HepG2 (cell line): ENCODE data around the gene ALPK3. TPM values are rescaled to one million over a fixed set of nuclear protein-coding genes. Genes with fewer than 3 reads are reported as not detected.

Experiments
- ATAC-seq: fragments of 200-7000 bp; cut with Tn5 transposase; 3 replicates; pipeline ENCODE4 v1.9.1; 2020; ENCODE audit warnings: mild to moderate bottlenecking, moderate library complexity
- BruUV-seq: library from RNA; stranded (reverse); fragments of 400-500 nt; replicated peaks from 2 replicates; lab custom pipeline; 2021; lab: Mats Ljungman, UMichigan
- CTCF ChIA-PET: fragments of 300-600 bp; formaldehyde crosslinking; extraction: SDS; loops from one replicate; lab custom pipeline; 2021; ENCODE audit warnings: low total read pairs, inconsistent platforms, low intra/inter-chr PET ratio; lab: Yijun Ruan, JAX
- POLR2A ChIA-PET: fragments of 350-600 bp; sonication (Branson Sonifier 250); formaldehyde crosslinking; loops from one replicate; lab custom pipeline; 2020; ENCODE audit warnings: antibody characterized with exemption, inconsistent platforms; lab: Yijun Ruan, JAX
- DNase-seq: peaks from one replicate; pipeline ENCODE4 v3.0.0-alpha.2; 2015; ENCODE audit warnings: low spot score
- FAIRE-seq: peaks from 3 replicates; lab custom pipeline; 2011; peaks lifted over from hg19 to GRCh38; lab: Jason Lieb, UNC
- H2AFZ ChIP-seq: one replicate; pipeline ENCODE4 v1.6.1; 2011; ENCODE audit warnings: low read length, inconsistent platforms
- H3K27ac ChIP-seq: fragments of 300-600 bp; 3 replicates; pipeline ENCODE4 v1.8.0; 2011; ENCODE audit warnings: mixed run types, mild to moderate bottlenecking, mixed read lengths, low read length, inconsistent platforms; ENCODE audit not compliant: insufficient read depth; ENCODE audit errors: extremely low read length
- H3K27me3 ChIP-seq, 2 experiments: fragments of 200-600 bp in 1 of 2; 2 replicates in 1 of 2; 3 replicates in 1 of 2; pipeline versions ENCODE4 v1.6.0 to v1.8.0; 2011; ENCODE audit warnings: low read length in 2 of 2, mild to moderate bottlenecking in 2 of 2, moderate library complexity in 2 of 2, inconsistent platforms in 1 of 2; ENCODE audit not compliant: insufficient read depth in 2 of 2, control insufficient read depth in 1 of 2
- H3K36me3 ChIP-seq, 2 experiments: fragments of 200-600 bp in 1 of 2; replicated peaks in 1 of 2; 2 replicates in 1 of 2; 3 replicates in 1 of 2; pipeline versions ENCODE4 v1.5.1 to v1.8.0; 2011; ENCODE audit warnings: low read length in 2 of 2, inconsistent platforms in 1 of 2; ENCODE audit not compliant: insufficient read depth in 2 of 2, control insufficient read depth in 1 of 2
- H3K4me1 ChIP-seq: 2 replicates; pipeline ENCODE4 v1.5.1; 2012; ENCODE audit warnings: low read length, inconsistent platforms; ENCODE audit not compliant: insufficient read depth
- H3K4me2 ChIP-seq: 2 replicates; pipeline ENCODE4 v1.6.0; 2011; ENCODE audit warnings: low read depth, low read length, inconsistent platforms
- H3K4me3 ChIP-seq, 3 experiments: fragments of 200-600 bp in 1 of 3; sonication (generic), shearing (Covaris generic) in 1 of 3; replicated peaks in 1 of 3; 2 replicates each; pipeline ENCODE4 v1.5.1; 2011 to 2016; ENCODE audit warnings: low read length in 3 of 3, inconsistent platforms in 2 of 3, low read depth in 2 of 3, mild to moderate bottlenecking in 2 of 3, control low read depth in 1 of 3, mixed read lengths in 1 of 3; ENCODE audit not compliant: insufficient read depth in 1 of 3
- H3K79me2 ChIP-seq: one replicate; pipeline ENCODE4 v1.6.1; 2011; ENCODE audit warnings: low read length, inconsistent platforms; ENCODE audit not compliant: insufficient read depth
- H3K9ac ChIP-seq: 2 replicates; pipeline ENCODE4 v1.6.0; 2011; ENCODE audit warnings: mild to moderate bottlenecking, low read depth, low read length, inconsistent platforms; ENCODE audit not compliant: insufficient read depth
- H3K9me3 ChIP-seq: 2 replicates; pipeline ENCODE4 v1.5.1; 2012; ENCODE audit warnings: mild to moderate bottlenecking, low read length
- H4K20me1 ChIP-seq: 2 replicates; pipeline ENCODE4 v1.6.0; 2011; ENCODE audit warnings: inconsistent platforms, mild to moderate bottlenecking, low read length, moderate library complexity; ENCODE audit not compliant: insufficient read depth
- KIAA2018 ChIP-seq: sonication (generic); formaldehyde crosslinking; IDR thresholded peaks from 2 replicates; pipeline ENCODE4 v1.5.0; 2020; ENCODE audit warnings: mild to moderate bottlenecking, missing genetic modification reagents, borderline replicate concordance
- MXD1 ChIP-seq: sonication (generic); formaldehyde crosslinking; IDR thresholded peaks from 2 replicates; pipeline ENCODE4 v1.4.0; 2020; ENCODE audit warnings: mild to moderate bottlenecking, missing genetic modification reagents
- PHF8 ChIP-seq: sonication (generic); formaldehyde crosslinking; IDR thresholded peaks from 2 replicates; pipeline ENCODE4 v1.5.0; 2020; ENCODE audit warnings: missing genetic modification reagents
- STAT5B ChIP-seq: sonication (generic); formaldehyde crosslinking; IDR thresholded peaks from 2 replicates; pipeline ENCODE4 v1.4.0; 2020; ENCODE audit warnings: missing genetic modification reagents
- ZNF460 ChIP-seq: sonication (generic); formaldehyde crosslinking; IDR thresholded peaks from 2 replicates; pipeline ENCODE4 v1.5.1; 2020; ENCODE audit warnings: missing genetic modification reagents, mild to moderate bottlenecking, borderline replicate concordance
- ZNF644 ChIP-seq: IDR thresholded peaks from 2 replicates; pipeline ENCODE4 v1.6.1; 2016; ENCODE audit warnings: low read depth
- WGBS: methylation state at CpG from one replicate; pipeline ENCODE4 v1.1.6; 2017; ENCODE audit warnings: low lambda C conversion rate; 5-methylcytosine and 5-hydroxymethylcytosine counted together
- in situ Hi-C: cut with HindIII; loops from 2 replicates; pipeline ENCODE4 v1.10.0; 2017; ENCODE audit warnings: low pct_unique_long_range_greater_than_20kb; ENCODE audit not compliant: extremely low pct_ligation_motif_present
- intact Hi-C: fragments of 100-400 bp; cut with micrococcal nuclease; formaldehyde crosslinking; loops from one replicate; pipeline ENCODE4 v1.10.0; 2022; ENCODE audit not compliant: unreplicated experiment
- polyA plus RNA-seq, 8 experiments: library from polyadenylated mRNA; depleted of rRNA in 3 of 8; stranded (reverse) in 7 of 8; unstranded in 1 of 8; fragments of >200 nt; fragmentation: Illumina TruSeq in 4 of 8; extraction: Trizol in 4 of 8; gene quantifications; 2 replicates each; pipeline versions ENCODE4 v1.2.1 to v1.2.3, GENCODE V29; 2011 to 2016; ENCODE audit warnings: low read depth in 4 of 8, missing spikeins in 1 of 8, mixed read lengths in 1 of 8; ENCODE audit not compliant: insufficient read depth in 1 of 8
- total RNA-seq, 5 experiments: library from RNA; depleted of rRNA; stranded (reverse); fragments of >200 nt; fragmentation: Illumina TruSeq; extraction: Trizol; gene quantifications; 2 replicates each; pipeline ENCODE4 v1.2.3, GENCODE V29; 2016; ENCODE audit warnings: low read depth in 1 of 5

The ALPK3 gene
- total and polyA plus RNA-seq, 2 of the 13 experiments (the other 11 are each of a cell fraction or from before 2014, with no cell fraction given), result 0.04 to 0.42 TPM

- in situ Hi-C loops, result loop anchor here (25.0 kb wide), 1 partner anchor 322 kb away; no protein-coding TSS in a partner anchor
- CTCF ChIA-PET, result no interaction called here
- Histone ChIP-seq H3K4me1 (peaks cover 48% of the 10 kb centered on the region), H4K20me1 (no peaks in the 10 kb centered on the region), H3K9ac (peak overlapping the region; percentile 2; the same call in 1 of the 2 replicates), H3K27ac (no peak overlapping the region), H3K9me3 (no peaks in the 10 kb centered on the region), H3K79me2 (no peaks in the 10 kb centered on the region), H3K36me3 (no peaks in the 10 kb centered on the region), H3K27me3 (peaks cover 0 to 19% of the 10 kb centered on the region in 2 experiments; a peak in 3 of 5 replicates), H2AFZ (no peak overlapping the region), H3K4me3 (no peak overlapping the region), H3K4me2 (peak overlapping the region; percentile 36; the same call in 1 of the 2 replicates)
- BruUV-seq, result no TSS peak
- TF ChIP-seq ZNF460 (CRISPR knock-in tag) (no peak), STAT5B (CRISPR knock-in tag) (no peak), PHF8 (CRISPR knock-in tag) (0 out of 2 replicates have a peak, but pooled peaks have one; percentile 7), MXD1 (CRISPR knock-in tag) (peak; percentile 33; the same call in 1 of the 2 replicates), ZNF644 (CRISPR knock-in tag) (no peak), KIAA2018 (CRISPR knock-in tag) (no peak)
- 95% methylated on average over 4 of the region's 10 CpGs for WGBS
- POLR2A ChIA-PET, result no interaction called here
- intact Hi-C loops, result no loop called here
- no peak for FAIRE-seq
- ATAC-seq, result peak; percentile 10; the same call in 2 of the 3 replicates
- DNase-seq, result no peak
These were observed 23.1 kb downstream of the ALPK3 start for GRCh38 chr15:84840255-84840654.
